BE2C (cell line): ENCODE results near the gene INSC.

Experiments
- DNase-seq: peaks from one replicate; pipeline ENCODE4 v3.0.0-alpha.2; 2020
- H3K27me3 ChIP-seq: fragments of 250-450 bp; sonication (Bioruptor Pico); 2 replicates; pipeline ENCODE4 v1.5.1; 2020; ENCODE audit warnings: mild to moderate bottlenecking
- H3K36me3 ChIP-seq: fragments of 250-450 bp; sonication (Bioruptor Pico); 2 replicates; pipeline ENCODE4 v1.5.1; 2020; ENCODE audit warnings: mild to moderate bottlenecking
- H3K4me1 ChIP-seq: fragments of 250-450 bp; sonication (Bioruptor Pico); 2 replicates; pipeline ENCODE4 v1.5.1; 2020
- H3K4me3 ChIP-seq: 2 replicates; pipeline ENCODE4 v1.5.1; 2011; ENCODE audit warnings: low read depth, low read length
- H3K9me3 ChIP-seq: fragments of 250-450 bp; sonication (Bioruptor Pico); 2 replicates; pipeline ENCODE4 v1.5.1; 2020
- CTCF ChIP-seq: IDR thresholded peaks from 2 replicates; pipeline ENCODE4 v1.5.1; 2012; ENCODE audit warnings: mild to moderate bottlenecking, low read depth, low read length

Gene INSC

GRCh38 chr11:15178214-15178613 lies 63.5 kb downstream of the INSC start:
- no peak for TF ChIP-seq CTCF
- Histone ChIP-seq H3K27me3 (no peaks in the 10 kb centered on the region), H3K9me3 (no peaks in the 10 kb centered on the region), H3K4me1 (no peaks in the 10 kb centered on the region), H3K4me3 (no peak overlapping the region), H3K36me3 (no peaks in the 10 kb centered on the region)
- no peak for DNase-seq

- Histone ChIP-seq H3K4me3 (no peak overlapping the region), H3K27me3 (no peaks in the 10 kb centered on the region), H3K9me3 (no peaks in the 10 kb centered on the region), H3K4me1 (no peaks in the 10 kb centered on the region), H3K36me3 (no peaks in the 10 kb centered on the region)
- no peak for DNase-seq
- no peak for TF ChIP-seq CTCF
Observed at GRCh38 chr11:15179167-15179566, 64.4 kb downstream of the INSC start.

- Histone ChIP-seq H3K27me3 (no peaks in the 10 kb centered on the region), H3K36me3 (no peaks in the 10 kb centered on the region), H3K4me3 (no peak overlapping the region), H3K9me3 (no peaks in the 10 kb centered on the region), H3K4me1 (no peaks in the 10 kb centered on the region)
- TF ChIP-seq CTCF = no peak
- no peak for DNase-seq
Observed at GRCh38 chr11:15180212-15180792, 65.6 kb downstream of the INSC start.

- TF ChIP-seq CTCF = no peak
- H3K9me3 ChIP-seq = no peaks in the 10 kb centered on the region
Observed at GRCh38 chr11:15182372-15182771, 67.6 kb downstream of the INSC start.

DNA sequence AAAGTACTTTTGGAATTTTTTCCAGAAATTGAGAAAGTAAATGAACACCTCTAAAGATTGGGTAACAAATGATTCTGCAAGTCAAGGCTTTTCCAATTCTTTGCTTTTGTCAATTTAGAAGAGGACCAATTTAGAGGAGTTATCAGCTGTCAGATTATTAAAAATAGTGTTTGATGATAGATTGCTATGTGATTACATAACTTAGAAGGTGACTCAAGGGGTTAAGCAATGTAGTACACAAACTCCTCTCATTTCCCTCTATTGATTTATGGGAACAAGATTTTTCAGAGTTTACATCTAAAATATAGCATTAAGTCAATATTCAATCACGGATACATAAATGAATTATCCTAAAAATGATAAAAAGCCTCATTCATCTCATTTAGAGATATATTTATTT lies 70.3 kb downstream of the INSC start:
- DNase-seq = no peak
- no peak overlapping the region for H3K4me3 ChIP-seq
- no peaks in the 10 kb centered on the region for H3K36me3 ChIP-seq
- no peaks in the 10 kb centered on the region for H3K9me3 ChIP-seq
- TF ChIP-seq CTCF = no peak
- no peaks in the 10 kb centered on the region for H3K27me3 ChIP-seq
- H3K4me1 ChIP-seq = no peaks in the 10 kb centered on the region

More at GRCh38 chr11:15182372-15182771, 67.6 kb downstream of the INSC start:
- Histone ChIP-seq H3K27me3 (no peaks in the 10 kb centered on the region), H3K4me1 (no peaks in the 10 kb centered on the region), H3K4me3 (no peak overlapping the region), H3K36me3 (no peaks in the 10 kb centered on the region)
- no peak for DNase-seq

- H3K27me3 ChIP-seq = no peaks in the 10 kb centered on the region
- no peaks in the 10 kb centered on the region for H3K36me3 ChIP-seq
- DNase-seq = no peak
- H3K4me3 ChIP-seq = no peak overlapping the region
- TF ChIP-seq CTCF = no peak
- H3K4me1 ChIP-seq = no peaks in the 10 kb centered on the region
- no peaks in the 10 kb centered on the region for H3K9me3 ChIP-seq
Observed at GRCh38 chr11:15186146-15186545, 71.4 kb downstream of the INSC start.
